HPDE6-E6E7 (cell line): ENCODE results near the gene STK11.
"Not testable (repeated sequence)": the region's sequence is repeated elsewhere in the genome, so short reads cannot be mapped to it uniquely, and the experiment has no call there.

Experiments used
- DNase-seq: peaks from one replicate; pipeline ENCODE4 v3.0.0; 2011; ENCODE audit warnings: missing footprints; ENCODE audit errors: extremely low spot score

Gene STK11

GRCh38 chr19:1237027-1237659 is 31.6 kb downstream of the STK11 start:
- DNase-seq = no peak

DNA sequence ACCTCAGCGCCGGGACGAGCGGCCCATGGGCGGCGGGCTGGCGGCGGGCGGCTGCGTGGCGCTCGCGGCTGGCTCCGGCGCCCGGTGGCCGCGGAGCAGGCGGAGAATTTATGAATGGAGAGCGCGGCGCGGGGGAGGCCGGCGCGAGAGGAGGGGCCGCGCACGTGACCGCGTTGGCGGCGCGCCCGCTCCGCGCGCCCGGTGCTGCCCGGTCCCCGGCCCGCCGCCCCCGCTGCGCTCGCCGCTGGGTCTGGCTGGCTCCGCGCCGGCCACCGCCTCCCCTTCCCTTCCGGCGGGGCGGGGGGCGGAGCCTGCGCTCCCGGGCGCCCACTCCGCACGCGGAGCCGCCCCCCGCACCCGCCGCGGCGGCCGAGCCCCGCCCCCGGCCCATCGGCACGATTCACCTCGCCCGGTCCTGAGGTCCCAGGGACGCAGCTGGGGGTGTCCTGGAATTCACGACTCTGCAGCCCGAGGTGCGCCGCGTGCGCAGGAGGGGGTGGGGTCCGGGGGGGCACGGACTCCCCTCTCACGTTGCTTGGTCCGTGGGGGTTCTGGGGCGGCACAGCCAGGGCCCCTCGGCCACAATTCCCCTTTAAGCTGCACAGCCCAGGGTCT is 32.3 kb downstream of the STK11 start, which contains the start of gene CBARP:
Gene CBARP (minus strand): TSS at position 252 of the 615 bp plus-strand sequence. CDS start 1,905 bp downstream, outside the sequence.
- DNase-seq = no peak

- no peak for DNase-seq
Observed at GRCh38 chr19:1238369-1239303, 33.1 kb downstream of the STK11 start.

DNA sequence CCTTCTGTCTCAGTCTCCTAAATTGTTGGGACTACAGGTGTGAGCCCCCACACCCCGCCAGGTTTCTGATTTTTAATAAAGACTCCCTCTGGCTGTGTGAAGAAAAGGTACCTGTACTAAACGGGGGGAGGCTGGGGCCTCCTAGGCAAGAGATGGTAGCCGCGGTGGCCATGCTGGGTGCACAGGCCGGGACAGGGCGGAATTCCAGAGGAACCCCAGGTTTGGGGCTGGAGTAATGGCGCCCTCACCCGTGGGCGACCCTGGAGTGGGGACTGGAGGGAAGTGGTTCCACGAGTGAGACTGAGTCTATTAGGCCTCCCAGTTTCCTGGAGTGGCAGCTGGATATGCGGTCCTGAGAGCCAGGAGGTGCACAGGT is 33.8 kb downstream of the STK11 start:
- DNase-seq = no peak

GRCh38 chr19:1239796-1240737 is 34.5 kb downstream of the STK11 start:
- no peak for DNase-seq

- no peak for DNase-seq
Observed at GRCh38 chr19:1240925-1241324, 35.3 kb downstream of the STK11 start.

DNA sequence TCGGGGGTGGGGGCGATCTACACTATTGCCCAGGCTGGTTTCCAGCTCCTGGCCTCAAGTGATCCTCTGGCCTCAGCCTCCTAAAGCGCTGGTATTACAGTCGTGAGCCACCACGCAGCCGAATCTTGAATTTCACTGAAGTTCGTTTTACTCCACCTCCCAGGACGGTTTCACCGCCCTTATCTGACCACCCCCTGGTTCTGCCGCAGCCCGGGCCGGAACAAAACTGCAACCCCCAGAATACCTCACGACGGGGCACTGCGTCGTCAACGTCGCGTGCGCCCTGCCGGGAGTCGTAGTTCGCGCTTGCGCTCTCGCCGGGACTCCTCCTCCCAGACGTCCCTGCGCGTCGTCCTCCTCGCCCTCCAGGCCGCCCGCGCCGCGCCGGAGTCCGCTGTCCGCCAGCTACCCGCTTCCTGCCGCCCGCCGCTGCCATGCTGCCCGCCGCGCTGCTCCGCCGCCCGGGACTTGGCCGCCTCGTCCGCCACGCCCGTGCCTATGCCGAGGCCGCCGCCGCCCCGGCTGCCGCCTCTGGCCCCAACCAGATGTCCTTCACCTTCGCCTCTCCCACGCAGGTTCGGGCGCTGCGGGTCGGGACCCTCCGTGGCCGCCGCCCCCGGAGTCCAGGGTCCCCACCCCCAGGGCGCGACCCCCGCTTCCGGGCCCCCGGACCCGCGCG is 36.0 kb downstream of the STK11 start, which contains the start of gene ATP5F1D:
Gene ATP5F1D (plus strand): TSS at position 335 of the 679 bp plus-strand sequence. CDS start 100 bp downstream, at position 435.
- peak; percentile 95 for DNase-seq

DNA sequence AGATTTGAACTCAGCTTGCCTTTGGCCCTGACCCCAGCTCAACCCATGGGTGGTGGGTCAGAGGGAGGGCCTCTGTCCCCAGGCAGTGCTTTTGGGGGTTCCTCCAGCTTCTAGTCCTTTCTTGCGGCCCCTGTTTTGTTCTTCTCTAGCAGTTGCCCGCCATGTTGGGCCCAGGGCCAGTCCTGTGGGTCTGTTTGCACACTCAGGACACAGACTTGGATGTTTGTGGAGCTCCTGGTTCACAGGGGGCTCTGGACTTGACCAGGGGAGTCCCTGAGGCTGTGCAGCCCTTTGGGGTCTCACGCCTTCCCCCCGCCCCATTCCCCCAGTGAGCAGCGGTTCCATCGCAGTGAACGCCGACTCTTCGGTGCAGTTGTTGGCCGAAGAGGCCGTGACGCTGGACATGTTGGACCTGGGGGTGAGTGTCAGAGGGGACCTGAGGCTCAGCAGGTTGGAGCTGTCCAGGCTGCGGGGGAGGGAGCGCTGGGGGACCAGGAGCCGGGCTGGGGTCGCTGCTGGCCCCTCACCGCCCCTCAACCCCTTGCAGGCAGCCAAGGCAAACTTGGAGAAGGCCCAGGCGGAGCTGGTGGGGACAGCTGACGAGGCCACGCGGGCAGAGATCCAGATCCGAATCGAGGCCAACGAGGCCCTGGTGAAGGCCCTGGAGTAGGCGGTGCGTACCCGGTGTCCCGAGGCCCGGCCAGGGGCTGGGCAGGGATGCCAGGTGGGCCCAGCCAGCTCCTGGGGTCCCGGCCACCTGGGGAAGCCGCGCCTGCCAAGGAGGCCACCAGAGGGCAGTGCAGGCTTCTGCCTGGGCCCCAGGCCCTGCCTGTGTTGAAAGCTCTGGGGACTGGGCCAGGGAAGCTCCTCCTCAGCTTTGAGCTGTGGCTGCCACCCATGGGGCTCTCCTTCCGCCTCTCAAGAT is 38.5 kb downstream of the STK11 start:
- no peak for DNase-seq

- DNase-seq = no peak
Observed at GRCh38 chr19:1244693-1245451, 39.3 kb downstream of the STK11 start.

DNA sequence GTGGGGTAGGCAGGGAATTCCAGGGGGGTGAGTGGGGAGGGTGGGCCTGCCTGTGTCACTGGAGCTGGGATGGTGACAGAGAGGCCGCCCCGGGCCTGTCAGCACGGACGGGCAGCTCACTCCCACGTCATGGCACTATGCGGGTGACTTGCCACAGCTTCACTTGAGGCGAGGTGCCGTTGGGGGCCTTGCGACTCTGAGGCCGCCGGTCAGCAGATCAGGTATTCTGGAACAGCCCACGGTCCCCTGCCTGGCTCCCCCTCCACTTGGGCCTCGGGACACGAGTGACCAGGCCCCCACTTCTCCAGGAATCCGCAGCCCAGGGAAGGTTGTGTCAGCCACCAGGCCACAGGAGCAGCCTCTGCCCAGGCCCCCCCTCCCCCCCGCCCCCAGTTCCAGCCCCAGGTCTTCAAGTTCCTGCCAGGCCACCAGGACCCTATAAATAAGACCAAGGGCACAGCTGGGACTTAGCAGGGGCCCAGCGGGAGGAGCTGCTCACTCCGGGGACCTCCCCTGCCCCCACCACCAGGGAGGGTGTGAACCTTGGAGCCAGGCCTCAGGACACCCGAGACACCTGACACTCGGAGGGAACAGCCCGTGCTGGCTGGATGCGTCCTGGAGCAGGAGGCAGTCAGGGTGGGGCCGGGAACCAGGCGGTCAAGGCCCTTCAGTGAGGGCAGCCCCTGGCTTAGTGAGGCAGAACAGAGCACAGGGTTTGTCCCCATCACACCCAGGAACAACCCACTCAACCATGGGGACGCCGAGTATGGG is 40.1 kb downstream of the STK11 start:
- no peak for DNase-seq

DNA sequence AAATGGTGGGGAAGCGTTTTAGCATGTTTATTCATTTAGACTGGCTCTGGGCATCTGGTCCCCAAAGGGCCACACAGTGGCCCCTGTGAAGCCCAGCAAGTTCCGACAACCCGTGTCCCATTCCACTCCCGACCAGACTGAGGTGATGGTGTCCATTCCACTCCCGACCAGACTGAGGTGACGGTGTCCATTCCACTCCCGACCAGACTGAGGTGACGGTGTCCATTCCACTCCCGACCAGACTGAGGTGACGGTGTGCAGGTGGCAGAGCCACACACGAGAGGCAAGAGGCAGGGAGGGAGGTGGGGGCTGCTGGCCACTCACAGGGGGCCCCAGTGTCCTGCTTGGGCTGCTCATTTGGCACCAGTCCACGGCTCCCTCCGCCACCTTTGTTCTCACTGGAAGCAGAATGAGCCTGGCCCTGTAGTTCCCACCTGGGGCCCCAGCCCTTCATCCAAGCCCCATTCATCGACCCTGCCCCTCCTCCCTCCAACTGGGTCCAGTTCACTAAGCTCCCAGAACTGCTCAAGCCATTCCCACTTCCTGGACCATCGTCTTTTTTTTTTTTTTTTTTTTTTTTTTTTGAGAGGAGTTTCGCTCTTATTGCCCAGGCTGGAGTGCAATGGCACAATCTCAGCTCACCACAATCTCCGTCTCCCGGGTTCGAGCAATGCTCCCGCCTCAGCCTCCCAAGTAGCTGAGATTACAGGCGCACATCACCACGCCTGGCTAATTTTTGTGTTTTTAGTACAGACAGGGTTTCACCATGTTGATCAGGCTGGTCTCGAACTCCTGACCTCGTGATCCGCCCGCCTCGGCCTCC is 40.9 kb downstream of the STK11 start:
- DNase-seq = not testable (repeated sequence)

GRCh38 chr19:1247748-1248138 is 42.2 kb downstream of the STK11 start:
- no peak for DNase-seq

DNA sequence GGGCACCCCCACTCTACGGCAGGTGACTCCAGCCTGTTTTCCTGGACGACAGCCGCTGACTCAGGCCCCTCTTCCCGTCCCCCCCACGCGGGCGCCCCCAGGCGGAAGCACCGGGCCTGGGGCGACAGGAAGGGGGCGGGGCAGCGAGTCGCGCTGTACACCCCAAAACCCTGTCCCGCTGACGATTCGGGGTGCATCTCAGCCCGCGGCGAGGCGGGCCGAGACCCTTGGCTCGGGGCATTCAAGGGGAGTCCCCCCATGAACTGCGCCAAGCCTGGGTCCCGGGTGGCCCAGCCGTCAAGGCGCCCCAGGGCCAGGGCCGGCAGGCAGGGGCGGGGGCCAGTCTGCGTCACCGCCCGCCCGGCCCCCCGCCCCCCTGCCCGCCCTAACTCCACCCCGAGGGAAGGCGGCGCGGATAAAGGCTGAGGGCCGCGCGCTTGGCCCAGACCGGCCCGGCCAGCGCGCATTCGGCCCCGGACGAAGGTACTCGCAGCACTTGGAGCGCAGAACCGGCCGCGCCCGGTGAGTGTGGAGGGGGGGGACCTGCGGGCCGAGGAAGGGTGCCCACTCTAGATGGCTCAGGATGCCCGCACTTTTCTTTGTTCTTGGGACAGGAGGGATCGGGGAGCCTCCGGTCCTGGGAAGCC is 42.7 kb downstream of the STK11 start, which contains the start of gene MIDN:
Gene MIDN (plus strand): TSS at position 445 of the 647 bp plus-strand sequence. CDS start 1,714 bp downstream, outside the sequence.
- no peak for DNase-seq

GRCh38 chr19:1248786-1249297 is 43.3 kb downstream of the STK11 start:
- DNase-seq = no peak

DNA sequence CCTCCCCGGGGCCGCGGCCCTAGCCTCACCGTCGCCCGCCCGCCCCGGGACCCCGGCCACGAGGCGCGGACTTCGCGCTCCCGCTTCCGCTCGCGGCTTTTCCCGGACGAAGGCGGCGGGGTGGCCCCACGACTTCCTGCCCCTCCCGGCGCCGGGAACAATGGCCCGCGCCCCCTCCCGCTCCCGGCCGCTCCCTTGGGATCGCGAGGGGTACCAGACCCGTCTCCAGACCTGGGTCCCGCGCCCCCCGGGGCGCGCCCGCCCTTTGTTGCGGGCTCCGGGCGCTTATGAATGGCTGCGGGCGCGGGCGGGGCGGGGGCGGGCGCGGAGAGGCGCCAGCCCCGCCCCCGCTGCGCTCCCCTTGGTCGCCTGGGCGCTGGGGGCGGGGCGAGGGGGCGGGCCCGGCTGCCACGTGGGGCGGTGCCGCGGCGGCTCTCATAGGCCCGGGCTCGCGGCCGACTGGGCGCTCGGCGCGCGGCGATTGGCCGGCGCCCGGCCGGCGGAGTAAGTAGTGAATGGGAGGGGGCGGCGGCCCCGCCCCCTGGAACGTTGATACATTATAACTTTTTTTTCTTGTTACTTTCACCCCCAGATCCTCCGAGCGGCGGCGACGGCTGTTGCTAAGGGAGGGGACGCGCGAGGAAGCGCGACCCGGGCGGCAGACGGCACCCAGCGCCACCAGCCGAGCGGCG is 43.9 kb downstream of the STK11 start:
- no peak for DNase-seq

DNA sequence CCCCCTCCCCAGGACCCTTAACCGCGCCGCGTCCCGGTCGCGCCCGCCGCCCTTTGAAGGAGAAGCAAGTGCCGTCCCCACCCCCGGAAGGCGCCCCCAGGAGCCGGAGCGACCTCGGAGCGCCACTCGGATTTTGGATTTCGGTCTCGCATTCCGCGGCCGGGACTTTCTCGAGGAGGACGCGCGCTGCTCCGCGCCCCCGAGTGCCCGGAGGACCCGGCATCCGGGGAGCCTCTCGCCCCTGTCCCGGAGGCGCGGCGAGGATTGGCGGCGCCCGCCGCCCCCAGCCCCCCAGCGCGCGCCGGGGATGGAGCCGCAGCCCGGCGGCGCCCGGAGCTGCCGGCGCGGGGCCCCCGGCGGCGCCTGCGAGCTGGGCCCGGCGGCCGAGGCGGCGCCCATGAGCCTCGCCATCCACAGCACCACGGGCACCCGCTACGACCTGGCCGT is 44.4 kb downstream of the STK11 start:
- no peak for DNase-seq
